Astrocyte of the cerebellum (primary cell): ENCODE data around the gene FOXP1.

Source experiments
- DNase-seq: peaks from one replicate; pipeline ENCODE4 v3.0.0-alpha.2; 2011; ENCODE audit warnings: low read depth
- H3K4me3 ChIP-seq: 2 replicates; pipeline ENCODE4 v1.5.1; 2011; ENCODE audit warnings: mild to moderate bottlenecking, low read depth, low read length, moderate library complexity
- in situ Hi-C: cut with HindIII; loops from 2 replicates; pipeline ENCODE4 v1.10.0; 2017; ENCODE audit warnings: low sequenced_read_pairs
- TF ChIP-seq, protein P1 (sequence below): IDR thresholded peaks from 2 replicates; pipeline ENCODE4 v1.5.1; 2012; ENCODE audit warnings: low read length, low read depth, moderate library complexity, mild to moderate bottlenecking; ENCODE audit errors: missing control alignments

The FOXP1 gene

DNA sequence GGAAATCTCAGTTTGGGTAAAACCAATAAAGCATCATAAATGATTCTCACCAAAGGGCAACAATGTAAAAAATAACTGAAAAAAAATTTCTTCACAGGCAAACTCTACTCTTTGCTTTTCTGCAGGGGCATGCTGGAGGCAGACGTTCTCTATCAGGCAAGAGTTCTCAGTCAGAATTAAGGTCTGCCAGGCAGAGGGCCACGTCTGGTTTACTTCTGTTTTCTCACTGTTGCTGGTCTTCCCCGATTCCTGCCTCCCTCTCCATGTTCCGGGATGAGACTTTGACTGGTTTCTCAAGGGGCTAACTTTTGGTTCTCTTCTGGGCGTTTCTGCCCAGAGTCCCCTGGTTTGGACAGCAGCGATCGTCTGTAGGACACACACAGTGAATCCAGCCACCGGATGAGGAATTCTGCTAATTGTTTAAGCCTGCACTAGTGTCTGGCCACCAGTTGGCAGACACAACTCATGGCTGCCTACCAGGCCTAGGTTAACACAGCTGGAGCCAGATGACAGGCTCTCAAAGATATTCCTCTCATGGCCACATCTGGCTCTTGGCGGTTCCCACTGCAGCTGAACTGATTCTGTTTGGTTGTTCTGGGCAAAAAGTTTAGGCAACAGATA lies 273.1 kb downstream of the FOXP1 start:
- in situ Hi-C loops, result loop anchor here (25.0 kb wide), 1 partner anchor 773 kb away; no protein-coding TSS in a partner anchor
- H3K4me3 ChIP-seq, result no peak overlapping the region
- DNase-seq, result peak; percentile 16
- TF ChIP-seq, protein P1, sequence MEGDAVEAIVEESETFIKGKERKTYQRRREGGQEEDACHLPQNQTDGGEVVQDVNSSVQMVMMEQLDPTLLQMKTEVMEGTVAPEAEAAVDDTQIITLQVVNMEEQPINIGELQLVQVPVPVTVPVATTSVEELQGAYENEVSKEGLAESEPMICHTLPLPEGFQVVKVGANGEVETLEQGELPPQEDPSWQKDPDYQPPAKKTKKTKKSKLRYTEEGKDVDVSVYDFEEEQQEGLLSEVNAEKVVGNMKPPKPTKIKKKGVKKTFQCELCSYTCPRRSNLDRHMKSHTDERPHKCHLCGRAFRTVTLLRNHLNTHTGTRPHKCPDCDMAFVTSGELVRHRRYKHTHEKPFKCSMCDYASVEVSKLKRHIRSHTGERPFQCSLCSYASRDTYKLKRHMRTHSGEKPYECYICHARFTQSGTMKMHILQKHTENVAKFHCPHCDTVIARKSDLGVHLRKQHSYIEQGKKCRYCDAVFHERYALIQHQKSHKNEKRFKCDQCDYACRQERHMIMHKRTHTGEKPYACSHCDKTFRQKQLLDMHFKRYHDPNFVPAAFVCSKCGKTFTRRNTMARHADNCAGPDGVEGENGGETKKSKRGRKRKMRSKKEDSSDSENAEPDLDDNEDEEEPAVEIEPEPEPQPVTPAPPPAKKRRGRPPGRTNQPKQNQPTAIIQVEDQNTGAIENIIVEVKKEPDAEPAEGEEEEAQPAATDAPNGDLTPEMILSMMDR, result no peak

DNA sequence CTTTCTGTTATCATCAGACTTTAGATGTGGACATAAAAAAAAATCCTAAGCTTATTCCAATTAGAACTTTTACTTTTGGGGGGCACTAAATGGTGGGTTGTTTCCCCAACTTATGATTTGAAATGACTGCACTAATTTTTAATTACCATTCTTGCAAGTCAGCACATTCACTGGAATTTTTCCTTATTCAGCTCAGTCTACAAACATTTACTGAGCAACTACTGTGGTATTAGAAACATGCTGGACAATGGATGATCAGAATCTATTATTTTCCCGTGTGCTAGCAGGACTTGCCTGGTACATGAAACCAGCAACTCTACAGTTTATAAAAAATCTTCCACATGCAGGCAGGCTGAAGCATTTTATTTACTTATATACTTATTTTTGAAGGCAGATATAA lies 273.6 kb downstream of the FOXP1 start:
- TF ChIP-seq, protein P1, result no peak
- in situ Hi-C loops, result loop anchor here (25.0 kb wide), 1 partner anchor 773 kb away; no protein-coding TSS in a partner anchor
- H3K4me3 ChIP-seq, result no peak overlapping the region
- no peak for DNase-seq

GRCh38 chr3:71309342-71309741 lies 274.2 kb downstream of the FOXP1 start:
- in situ Hi-C loops, result loop anchor here (25.0 kb wide), 1 partner anchor 772 kb away; no protein-coding TSS in a partner anchor

GRCh38 chr3:71308836-71309235 lies 274.7 kb downstream of the FOXP1 start:
- in situ Hi-C loops, result loop anchor here (25.0 kb wide), 1 partner anchor 772 kb away; no protein-coding TSS in a partner anchor
- H3K4me3 ChIP-seq, result no peak overlapping the region
- DNase-seq, result no peak
- TF ChIP-seq, protein P1, result no peak

More at GRCh38 chr3:71309342-71309741, 274.2 kb downstream of the FOXP1 start:
- DNase-seq, result no peak
- TF ChIP-seq, protein P1, result no peak
- no peak overlapping the region for H3K4me3 ChIP-seq

DNA sequence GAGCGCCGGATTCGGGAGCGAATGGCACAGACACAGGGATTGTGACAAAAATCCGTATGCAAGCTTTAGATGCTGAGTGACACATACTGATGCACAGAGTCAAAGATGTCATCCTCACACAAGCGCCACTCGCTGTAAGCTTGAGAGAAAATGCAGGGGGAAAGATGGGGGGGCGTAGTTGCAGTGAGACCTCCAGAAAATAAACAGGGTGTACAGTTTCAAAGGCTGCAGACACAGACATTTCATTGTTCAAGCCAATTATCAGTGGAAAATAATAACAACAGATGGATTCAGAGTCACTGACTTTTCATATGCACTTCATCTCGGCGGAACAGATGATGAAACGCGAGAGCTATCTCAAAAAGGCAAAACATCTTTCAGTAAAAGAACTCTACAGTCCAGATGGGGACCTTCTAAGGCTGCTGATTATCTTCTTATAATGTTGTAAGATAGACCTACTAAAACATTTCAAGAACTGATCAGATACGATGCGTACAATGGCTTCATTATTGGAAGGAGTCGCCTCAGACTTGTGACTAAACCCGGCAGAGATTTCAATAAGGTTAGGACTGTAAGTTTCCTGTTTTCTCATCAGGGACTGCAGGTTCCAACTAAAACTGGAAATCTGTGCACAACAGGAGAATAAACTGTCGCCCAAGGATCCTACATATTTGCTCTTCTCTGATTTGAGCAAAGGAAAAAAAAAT lies 275.4 kb downstream of the FOXP1 start:
- in situ Hi-C loops, result loop anchor here (25.0 kb wide), 1 partner anchor 771 kb away; no protein-coding TSS in a partner anchor
- DNase-seq, result no peak
- no peak overlapping the region for H3K4me3 ChIP-seq
- TF ChIP-seq, protein P1, result no peak

GRCh38 chr3:71305231-71306206 lies 278.0 kb downstream of the FOXP1 start:
- TF ChIP-seq, protein P1, result no peak
- peak; percentile 11 for DNase-seq

More at GRCh38 chr3:71305231-71306206, 278.0 kb downstream of the FOXP1 start:
- H3K4me3 ChIP-seq, result peak overlapping the region; percentile 33
- in situ Hi-C loops, result loop anchor here (25.0 kb wide), 1 partner anchor 768 kb away; no protein-coding TSS in a partner anchor
